Gastrocnemius medialis (tissue), 4 donors: Measurements from ENCODE around the gene DNAJC18. TPM values are rescaled to one million over a fixed set of nuclear protein-coding genes. Genes with fewer than 3 reads are reported as not detected.

ENCODE experiments used
- ATAC-seq, 2 donors: fragments of 150-250 bp; one replicate each; pipeline ENCODE4 v1.9.1; 2016
- DNase-seq, 2 donors: peaks; one replicate each; pipeline ENCODE4 v3.0.0-alpha.2; 2019
- H3K27ac ChIP-seq, 4 donors: fragments of 200-600 bp; sonication (generic); 1 replicate in 1 of 4; 2 replicates in 3 of 4; pipeline ENCODE4 v1.5.1; 2016 to 2018; ENCODE audit warnings: mild to moderate bottlenecking in 2 of 4, moderate library complexity in 1 of 4
- H3K27me3 ChIP-seq, 3 donors: fragments of 200-600 bp; sonication (generic) in 2 of 3; 1 replicate in 1 of 3; 2 replicates in 2 of 3; pipeline versions ENCODE4 v1.5.1 to v1.6.0; 2016 to 2019; ENCODE audit warnings: mild to moderate bottlenecking in 1 of 3, moderate library complexity in 1 of 3
- H3K36me3 ChIP-seq, 2 donors: fragments of 200-600 bp; sonication (generic) in 1 of 2; one replicate each; pipeline ENCODE4 v1.5.1; 2017 to 2018
- H3K4me1 ChIP-seq, 2 donors: fragments of 200-600 bp; sonication (generic) in 1 of 2; one replicate each; pipeline ENCODE4 v1.5.1; 2016 to 2017; ENCODE audit warnings: mild to moderate bottlenecking in 2 of 2
- H3K4me3 ChIP-seq, 4 donors: fragments of 200-600 bp; sonication (generic) in 3 of 4; 1 replicate in 1 of 4; 2 replicates in 3 of 4; pipeline ENCODE4 v1.5.1; 2016 to 2019; ENCODE audit warnings: mild to moderate bottlenecking in 2 of 4
- H3K9me3 ChIP-seq, 3 donors: fragments of 200-600 bp; sonication (generic) in 2 of 3; 1 replicate in 1 of 3; 2 replicates in 2 of 3; pipeline ENCODE4 v1.5.1; 2016 to 2019
- POLR2A ChIP-seq, 2 donors: fragments of 450-650 bp; IDR thresholded peaks; one replicate each; pipeline ENCODE4 v1.6.1; 2017; ENCODE audit warnings: antibody characterized with exemption in 2 of 2, mild to moderate bottlenecking in 2 of 2, moderate library complexity in 2 of 2
- in situ Hi-C, 4 donors: fragments of 200-750 bp; cut with MboI; loops; one replicate each; pipeline versions ENCODE4 v1.15.0 to v1.8.0; 2017; ENCODE audit warnings: low sequenced_read_pairs in 4 of 4
- intact Hi-C: fragments of 100-400 bp; cut with DNase I; formaldehyde crosslinking; loops from one replicate; pipeline ENCODE4 v1.15.1; 2023; ENCODE audit warnings: low total_unique reads
- total RNA-seq, 4 donors: library from RNA; depleted of rRNA; stranded (reverse); fragments of >200 nt; gene quantifications; one replicate each; pipeline versions ENCODE4 v1.1.0 to v1.2.3, GENCODE V29; 2016
- TF ChIP-seq, protein P1 (sequence below), 5 experiments: fragments of 450-650 bp in 3 of 5; fragments of 200-600 bp in 2 of 5; sonication (generic) in 2 of 5; IDR thresholded peaks in 4 of 5; conservative IDR thresholded peaks in 1 of 5; 1 replicate in 4 of 5; 2 replicates in 1 of 5; pipeline ENCODE4 v1.5.1; 2016 to 2019; ENCODE audit warnings: antibody characterized with exemption in 5 of 5, mild to moderate bottlenecking in 3 of 5, moderate library complexity in 3 of 5

Gene DNAJC18
- total RNA-seq, 4 donors from 2014 or later: 5.1 to 21.7 (median 13.3) TPM

DNA sequence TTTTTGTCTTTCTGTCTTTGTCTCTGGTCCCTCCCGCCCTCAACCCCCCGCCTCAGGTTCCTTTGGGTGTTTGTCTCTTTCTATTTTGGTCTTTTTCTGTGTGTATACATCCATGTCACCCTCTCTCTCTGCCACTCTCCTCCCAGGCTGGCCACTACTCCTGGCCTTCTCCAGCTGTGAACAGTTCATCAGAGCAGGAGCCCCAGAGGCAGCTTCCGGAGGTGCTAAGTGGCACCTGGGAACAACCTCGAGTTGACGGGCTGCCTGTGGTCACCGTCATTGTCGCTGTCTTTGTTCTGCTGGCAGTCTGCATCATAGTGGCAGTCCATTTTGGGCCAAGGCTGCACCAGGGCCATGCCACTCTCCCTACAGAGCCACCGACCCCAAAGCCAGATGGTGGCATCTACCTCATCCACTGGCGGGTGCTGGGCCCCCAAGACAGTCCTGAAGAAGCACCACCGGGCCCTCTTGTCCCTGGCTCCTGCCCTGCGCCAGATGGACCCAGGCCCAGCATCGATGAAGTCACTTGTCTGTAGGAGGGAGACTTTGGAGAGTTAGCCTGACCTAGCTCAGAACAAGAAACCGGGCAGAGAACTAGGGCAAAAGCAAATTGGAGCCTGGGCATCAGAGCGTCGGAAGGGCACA lies 33.2 kb upstream of the DNAJC18 start:
- no peaks in the 10 kb centered on the region for H3K36me3 ChIP-seq
- TF ChIP-seq, protein P1, sequence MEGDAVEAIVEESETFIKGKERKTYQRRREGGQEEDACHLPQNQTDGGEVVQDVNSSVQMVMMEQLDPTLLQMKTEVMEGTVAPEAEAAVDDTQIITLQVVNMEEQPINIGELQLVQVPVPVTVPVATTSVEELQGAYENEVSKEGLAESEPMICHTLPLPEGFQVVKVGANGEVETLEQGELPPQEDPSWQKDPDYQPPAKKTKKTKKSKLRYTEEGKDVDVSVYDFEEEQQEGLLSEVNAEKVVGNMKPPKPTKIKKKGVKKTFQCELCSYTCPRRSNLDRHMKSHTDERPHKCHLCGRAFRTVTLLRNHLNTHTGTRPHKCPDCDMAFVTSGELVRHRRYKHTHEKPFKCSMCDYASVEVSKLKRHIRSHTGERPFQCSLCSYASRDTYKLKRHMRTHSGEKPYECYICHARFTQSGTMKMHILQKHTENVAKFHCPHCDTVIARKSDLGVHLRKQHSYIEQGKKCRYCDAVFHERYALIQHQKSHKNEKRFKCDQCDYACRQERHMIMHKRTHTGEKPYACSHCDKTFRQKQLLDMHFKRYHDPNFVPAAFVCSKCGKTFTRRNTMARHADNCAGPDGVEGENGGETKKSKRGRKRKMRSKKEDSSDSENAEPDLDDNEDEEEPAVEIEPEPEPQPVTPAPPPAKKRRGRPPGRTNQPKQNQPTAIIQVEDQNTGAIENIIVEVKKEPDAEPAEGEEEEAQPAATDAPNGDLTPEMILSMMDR (IDR thresholded peaks at IDR 0.05 in 4 of 5, conservative IDR thresholded peaks at IDR 0.05 in 1 of 5): no peak
- TF ChIP-seq POLR2A (IDR thresholded peaks at IDR 0.05): no peak
- H3K9me3 ChIP-seq: no peaks in the 10 kb centered on the region
- no peak overlapping the region for H3K4me3 ChIP-seq
- H3K27me3 ChIP-seq: no peaks in the 10 kb centered on the region
- ATAC-seq (no peak), DNase-seq (no peak)
- H3K27ac ChIP-seq: peak overlapping the region in 1 of 4 donors; percentile 34
- intact Hi-C loops (no loop called here), in situ Hi-C loops (no loop called here)
- peaks cover 12 to 24% of the 10 kb centered on the region in 2 donors for H3K4me1 ChIP-seq

DNA sequence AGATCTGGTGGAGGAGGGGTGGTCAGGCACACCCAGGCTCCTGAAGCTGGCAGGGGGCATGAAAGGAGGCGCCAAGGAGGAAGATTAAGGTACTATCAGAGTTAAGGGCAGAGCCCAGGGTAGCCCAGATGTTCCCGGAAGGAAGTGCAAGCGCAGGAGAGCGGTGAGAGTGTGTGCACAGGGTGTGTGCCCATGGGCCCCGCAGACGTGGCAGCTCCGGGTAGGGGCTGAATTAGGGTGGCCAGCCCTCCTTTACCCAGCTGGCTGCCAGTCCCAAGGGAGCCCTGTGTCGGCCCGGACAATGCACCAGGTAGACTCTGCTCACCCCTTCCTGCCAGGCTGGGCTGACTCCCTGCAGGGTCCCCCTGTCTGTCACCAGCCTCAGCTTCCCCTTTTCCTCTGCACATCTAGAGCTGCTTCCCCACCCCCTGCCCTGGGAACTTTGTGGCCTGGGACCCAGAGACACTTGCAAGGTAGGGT lies 31.5 kb upstream of the DNAJC18 start, which contains the start of gene SMIM33:
SMIM33 (plus strand) TSS at position 184 of the 480 bp plus-strand sequence; CDS start at position 302, 118 bp downstream.
- no peak within 1 kb of the TSS for H3K4me3 ChIP-seq

DNA sequence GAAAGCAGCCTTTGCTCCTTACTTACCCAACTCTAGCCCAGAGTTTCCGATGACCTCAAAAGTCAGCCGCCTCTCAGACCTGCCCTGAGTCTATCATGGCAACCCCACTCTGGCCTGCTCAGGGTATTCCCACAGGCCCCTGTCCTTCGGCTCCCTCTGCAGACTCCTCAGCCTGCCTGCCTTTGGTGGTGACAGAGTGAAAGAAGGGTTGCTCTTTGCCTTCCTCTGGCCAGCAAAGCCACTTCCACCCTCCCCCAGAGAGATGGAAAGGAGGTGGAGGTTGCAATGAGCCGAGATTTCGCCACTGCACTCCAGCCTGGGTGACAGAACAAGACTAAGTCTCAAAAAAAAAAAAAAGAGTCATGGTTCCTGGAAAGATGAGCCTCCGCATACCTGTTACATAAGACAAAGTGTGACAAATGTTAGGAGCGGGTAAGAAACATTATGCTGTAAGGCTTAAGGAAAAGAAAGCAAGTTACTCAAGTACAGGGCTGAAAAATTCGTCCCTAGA lies 29.2 kb upstream of the DNAJC18 start:
- intact Hi-C loops (no loop called here), in situ Hi-C loops (no loop called here)
- Histone ChIP-seq H3K27me3 (no peaks in the 10 kb centered on the region), H3K36me3 (no peaks in the 10 kb centered on the region), H3K27ac (no peak overlapping the region), H3K4me3 (no peak overlapping the region), H3K4me1 (peaks cover 0 to 3% of the 10 kb centered on the region in 2 donors), H3K9me3 (no peaks in the 10 kb centered on the region)
- TF ChIP-seq, protein P1 (IDR thresholded peaks at IDR 0.05 in 4 of 5, conservative IDR thresholded peaks at IDR 0.05 in 1 of 5): no peak
- no peak for TF ChIP-seq POLR2A (IDR thresholded peaks at IDR 0.05)
- ATAC-seq (peak; percentile 51 to 73), DNase-seq (no peak)

More for the DNA sequence above, 31.5 kb upstream of the DNAJC18 start, which contains the start of gene SMIM33:
- no peaks in the 10 kb centered on the region for H3K36me3 ChIP-seq
- in situ Hi-C loops (no loop called here), intact Hi-C loops (no loop called here)
- H3K27me3 ChIP-seq: no peaks in the 10 kb centered on the region
- H3K9me3 ChIP-seq: no peaks in the 10 kb centered on the region
- no peak for ATAC-seq
- no peak for DNase-seq
- peaks cover 12 to 24% of the 10 kb centered on the region in 2 donors for H3K4me1 ChIP-seq
- no peak within 1 kb of the TSS for H3K27ac ChIP-seq
- no peak for TF ChIP-seq POLR2A (IDR thresholded peaks at IDR 0.05)
- TF ChIP-seq, protein P1 (IDR thresholded peaks at IDR 0.05 in 4 of 5, conservative IDR thresholded peaks at IDR 0.05 in 1 of 5): no peak

DNA sequence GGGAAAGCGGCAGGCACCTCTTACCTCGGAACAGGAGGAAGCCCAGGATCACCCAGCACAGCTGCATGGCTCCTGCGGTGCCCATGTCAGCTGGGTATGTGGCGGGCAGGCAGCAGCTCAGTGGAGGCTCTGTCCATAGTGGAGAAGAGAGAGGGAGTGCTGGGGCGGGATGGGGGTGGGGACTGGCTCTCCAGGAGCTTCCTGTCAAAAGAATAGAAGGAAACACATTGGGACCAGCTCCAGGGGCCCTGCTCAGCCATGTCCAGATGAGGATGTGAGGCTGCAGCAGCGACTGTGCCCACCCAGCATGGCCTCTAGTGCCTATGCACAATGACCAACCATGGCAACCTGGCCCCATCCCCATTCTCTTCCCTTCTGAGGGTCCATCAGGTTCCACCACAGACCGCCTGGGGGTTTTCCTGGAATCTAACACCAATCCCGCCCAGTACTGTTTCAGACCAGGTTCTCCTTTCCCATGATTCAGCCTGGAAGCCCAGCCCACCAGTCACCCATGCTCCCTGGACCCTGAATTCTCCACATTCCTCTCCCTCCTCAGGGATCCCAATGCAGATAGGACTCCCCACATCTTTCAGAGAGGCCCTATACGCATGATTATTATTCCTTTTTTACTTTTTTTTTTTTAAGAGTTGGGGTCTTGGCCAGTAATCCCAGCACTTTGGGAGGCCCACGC lies 23.4 kb upstream of the DNAJC18 start, which contains the start of gene ECSCR:
ECSCR (minus strand) TSS at position 158 of the 691 bp plus-strand sequence; CDS start at position 85, 73 bp downstream.
- no peaks in the 10 kb centered on the region for H3K4me1 ChIP-seq
- H3K27ac ChIP-seq: peak within 1 kb of the TSS; percentile 52 to 71 (median 66)
- H3K9me3 ChIP-seq: no peaks in the 10 kb centered on the region
- H3K27me3 ChIP-seq: no peaks in the 10 kb centered on the region
- H3K36me3 ChIP-seq: no peaks in the 10 kb centered on the region
- in situ Hi-C loops: no loop called here
- peak within 1 kb of the TSS; percentile 28 to 47 (median 36) for H3K4me3 ChIP-seq
- no peak for DNase-seq
- TF ChIP-seq, protein P1 (IDR thresholded peaks at IDR 0.05 in 4 of 5, conservative IDR thresholded peaks at IDR 0.05 in 1 of 5): no peak
- TF ChIP-seq POLR2A (IDR thresholded peaks at IDR 0.05): no peak
- intact Hi-C loops: no loop called here
- no peak for ATAC-seq
